Activated T-cell treated with anti-CD3 and anti-CD28 coated beads, Interleukin-2, amount 50 U/mL, for 1 hour (primary cell): Measurements from ENCODE around the gene DGCR2.
"Not testable (repeated sequence)": the region's sequence is repeated elsewhere in the genome, so short reads cannot be mapped to it uniquely, and the experiment has no call there.

Experiments
- DNase-seq: peaks from one replicate; pipeline ENCODE4 v3.0.0-alpha.2; 2020

Gene DGCR2

GRCh38 chr22:19080853-19081252, 41.4 kb downstream of the DGCR2 start:
- no peak for DNase-seq

GRCh38 chr22:19079691-19080090, 42.5 kb downstream of the DGCR2 start:
- DNase-seq: no peak

- no peak for DNase-seq
Measured at GRCh38 chr22:19075404-19075803, 46.8 kb downstream of the DGCR2 start.

- not testable (repeated sequence) for DNase-seq
Measured at GRCh38 chr22:19072853-19073252, 49.4 kb downstream of the DGCR2 start.

GRCh38 chr22:19070397-19071169, 51.6 kb downstream of the DGCR2 start:
- no peak for DNase-seq

GRCh38 chr22:19069451-19069850, 52.8 kb downstream of the DGCR2 start:
- no peak for DNase-seq

- DNase-seq: no peak
Measured at GRCh38 chr22:19068784-19069271, 53.4 kb downstream of the DGCR2 start.

GRCh38 chr22:19067696-19068348, 54.4 kb downstream of the DGCR2 start:
- no peak for DNase-seq

- no peak for DNase-seq
Measured at GRCh38 chr22:19066531-19067271, 55.5 kb downstream of the DGCR2 start.

- no peak for DNase-seq
Measured at GRCh38 chr22:19065929-19066328, 56.3 kb downstream of the DGCR2 start.

- no peak for DNase-seq
Measured at GRCh38 chr22:19065298-19065859, 56.8 kb downstream of the DGCR2 start.

- DNase-seq: no peak
Measured at GRCh38 chr22:19064354-19065054, 57.7 kb downstream of the DGCR2 start.

- DNase-seq: no peak
Measured at GRCh38 chr22:19063581-19064353, 58.4 kb downstream of the DGCR2 start.

- DNase-seq: no peak
Measured at GRCh38 chr22:19062943-19063308, 59.3 kb downstream of the DGCR2 start.

- DNase-seq: no peak
Measured at GRCh38 chr22:19062139-19062942, 59.9 kb downstream of the DGCR2 start.

GRCh38 chr22:19061471-19062138, 60.6 kb downstream of the DGCR2 start:
- DNase-seq: no peak

GRCh38 chr22:19060356-19061009, 61.7 kb downstream of the DGCR2 start:
- DNase-seq: no peak

- no peak for DNase-seq
Measured at GRCh38 chr22:19059481-19060278, 62.5 kb downstream of the DGCR2 start.
